GM18502 (cell line): ENCODE results near the gene E2F1.
"Not testable (repeated sequence)": the region's sequence is repeated elsewhere in the genome, so short reads cannot be mapped to it uniquely, and the experiment has no call there.

Experiments used
- ATAC-seq: cut with Tn5 transposase; IDR thresholded peaks from one replicate; pipeline ENCODE4 v1.9.1; 2021; ENCODE audit warnings: mild to moderate bottlenecking; ENCODE audit not compliant: unreplicated experiment, poor library complexity

E2F1 gene

GRCh38 chr20:33713865-33714367 is 27.7 kb upstream of the E2F1 start:
- no peak for ATAC-seq

DNA sequence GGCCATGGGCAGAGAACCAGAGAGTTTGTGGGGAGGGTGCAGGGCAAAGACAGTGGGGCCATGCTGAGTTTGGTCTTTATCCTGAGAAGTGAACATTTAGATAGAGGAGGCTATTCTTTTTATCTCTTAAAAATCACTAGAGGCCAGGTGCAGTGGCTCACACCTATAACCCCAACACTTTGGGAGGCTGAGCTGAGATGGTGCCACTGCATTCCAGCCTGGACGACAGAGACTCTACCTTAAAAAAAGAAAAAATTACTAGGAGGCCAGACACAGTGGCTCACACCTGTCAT is 25.2 kb upstream of the E2F1 start:
- no peak for ATAC-seq

- ATAC-seq, result no peak
These were observed 24.7 kb upstream of the E2F1 start for GRCh38 chr20:33710681-33711445.

GRCh38 chr20:33709905-33710541 is 23.8 kb upstream of the E2F1 start:
- no peak for ATAC-seq

- no peak for ATAC-seq
These were observed 23.2 kb upstream of the E2F1 start for GRCh38 chr20:33709398-33709797.

GRCh38 chr20:33707668-33708067 is 21.5 kb upstream of the E2F1 start:
- ATAC-seq, result no peak

DNA sequence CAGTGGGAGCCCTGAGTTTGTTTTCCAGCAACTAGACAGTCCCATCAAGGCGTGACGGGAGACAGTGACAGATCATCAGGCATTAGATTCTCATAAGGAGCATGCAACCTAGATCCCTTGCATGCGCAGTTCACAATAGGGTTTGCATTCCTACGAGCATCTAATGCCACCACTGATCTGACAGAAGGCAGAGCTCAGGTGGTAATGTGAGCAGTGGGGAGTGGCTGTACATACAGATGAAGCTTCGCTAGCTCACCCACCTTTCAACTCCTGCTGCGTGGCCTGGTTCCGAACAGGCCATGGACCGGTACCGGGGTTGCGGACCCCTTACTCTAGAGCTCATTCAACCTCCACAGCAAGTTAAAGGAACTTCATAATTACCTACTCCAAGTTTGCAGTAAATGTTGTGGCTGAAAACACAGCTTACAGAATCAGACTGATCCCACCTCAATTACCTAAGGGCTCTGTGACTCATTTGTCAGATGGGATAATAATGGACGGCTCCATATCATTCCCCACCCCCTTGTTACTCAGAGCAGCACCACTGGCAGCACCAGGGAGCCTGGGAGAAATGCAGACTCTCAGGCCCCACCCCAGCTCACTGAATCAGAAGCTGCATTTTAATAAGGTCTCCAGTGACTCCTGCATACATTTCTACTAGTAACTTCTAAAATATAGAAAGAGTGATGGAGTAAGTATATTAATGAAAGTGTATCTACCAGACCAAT is 18.2 kb upstream of the E2F1 start:
- no peak for ATAC-seq

DNA sequence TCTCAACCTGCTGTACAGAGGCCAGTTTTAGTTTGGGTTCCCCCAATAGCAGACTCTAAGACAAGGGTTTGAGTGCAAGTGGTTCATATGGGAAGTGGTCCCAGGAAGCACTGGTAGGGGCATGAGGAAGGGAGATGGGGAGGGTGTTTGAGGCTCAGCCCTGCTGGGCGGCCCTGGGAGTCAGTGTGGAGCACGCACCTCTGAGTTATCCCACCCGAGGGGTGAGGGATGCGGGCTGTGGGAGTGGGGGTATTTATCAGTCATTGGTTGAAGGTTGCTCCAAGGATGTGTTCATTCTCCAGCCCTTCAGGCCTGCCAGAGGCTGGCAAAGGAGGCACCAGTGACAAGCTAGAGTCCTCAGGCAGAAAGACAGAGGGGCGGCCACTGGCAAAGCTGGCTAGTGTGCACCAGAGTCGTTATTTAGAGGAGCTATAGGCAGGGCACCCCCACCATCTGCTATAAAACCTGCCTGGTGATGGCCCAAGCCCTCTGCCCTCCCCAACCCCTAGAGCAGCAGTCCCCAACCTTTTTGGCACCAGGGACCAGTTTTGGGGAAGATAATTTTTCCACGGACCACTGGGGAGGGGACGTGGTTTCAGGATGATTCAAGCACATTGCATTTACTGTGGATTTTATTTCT is 17.4 kb upstream of the E2F1 start:
- no peak for ATAC-seq

GRCh38 chr20:33702861-33703260 is 16.7 kb upstream of the E2F1 start:
- ATAC-seq, result no peak

DNA sequence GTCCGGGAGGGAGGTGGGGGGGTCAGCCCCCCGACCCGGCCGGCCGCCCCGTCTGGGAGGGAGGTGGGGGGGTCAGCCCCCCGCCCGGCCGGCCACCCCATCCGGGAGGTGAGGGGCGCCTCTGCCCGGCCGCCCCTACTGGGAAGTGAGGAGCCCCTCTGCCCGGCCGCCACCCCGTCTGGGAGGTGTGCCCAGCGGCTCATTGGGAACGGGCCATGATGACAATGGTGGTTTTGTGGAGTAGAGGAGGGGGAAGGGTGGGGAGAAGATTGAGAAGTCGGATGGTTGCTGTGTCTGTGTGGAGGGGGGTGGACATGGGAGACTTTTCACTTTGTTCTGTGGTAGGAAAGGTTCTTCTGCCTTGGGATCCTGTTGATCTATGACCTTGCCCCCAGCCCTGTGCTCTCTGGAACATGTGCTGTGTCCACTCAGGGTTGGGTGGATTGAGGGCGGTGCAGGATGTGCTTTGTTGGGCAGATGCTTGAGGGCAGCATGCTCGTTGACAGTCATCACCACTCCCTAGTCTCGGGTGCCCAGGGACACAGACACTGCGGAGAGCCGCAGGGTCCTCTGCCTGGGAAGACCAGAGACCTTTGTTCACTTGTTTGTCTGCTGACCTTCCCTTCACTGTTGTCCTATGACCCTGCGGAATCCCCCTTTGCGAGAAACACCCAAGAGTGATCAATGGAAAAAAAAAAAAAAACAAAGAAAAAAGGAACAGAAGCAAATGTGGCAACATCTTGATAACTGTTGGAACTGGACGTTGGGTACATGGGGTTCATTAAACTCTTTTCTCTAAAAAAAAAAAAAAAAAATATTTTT is 15.7 kb upstream of the E2F1 start:
- ATAC-seq, result no peak

DNA sequence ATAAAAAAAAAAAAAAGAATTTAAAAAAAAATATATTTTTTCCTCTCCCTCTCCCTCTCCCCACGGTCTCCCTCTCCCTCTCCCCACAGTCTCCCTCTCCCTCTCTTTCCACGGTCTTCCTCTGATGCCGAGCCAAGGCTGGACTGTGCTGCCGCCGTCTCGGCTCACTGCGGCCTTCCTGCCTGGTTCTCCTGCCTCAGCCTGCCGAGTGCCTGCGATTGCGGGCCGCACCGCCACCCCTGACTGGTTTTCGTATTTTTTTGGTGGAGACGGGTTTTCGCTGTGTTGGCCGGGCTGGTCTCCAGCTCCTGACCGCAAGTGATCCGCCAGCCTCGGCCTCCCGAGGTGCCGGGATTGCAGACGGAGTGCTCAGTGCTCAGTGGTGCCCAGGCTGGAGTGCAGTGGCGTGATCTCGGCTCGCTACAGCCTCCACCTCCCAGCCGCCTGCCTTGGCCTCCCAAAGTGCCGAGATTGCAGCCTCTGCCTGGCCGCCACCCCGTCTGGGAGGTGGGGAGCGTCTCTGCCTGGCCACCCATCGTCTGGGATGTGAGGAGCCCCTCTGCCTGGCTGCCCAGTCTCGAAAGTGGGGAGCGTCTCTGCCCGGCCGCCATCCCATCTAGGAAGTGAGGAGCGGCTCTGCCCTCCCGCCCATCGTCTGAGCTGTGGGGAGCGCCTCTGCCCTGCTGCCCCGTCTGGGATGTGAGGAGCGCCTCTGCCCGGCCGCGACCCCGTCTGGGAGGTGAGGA is 14.7 kb upstream of the E2F1 start:
- not testable (repeated sequence) for ATAC-seq

- ATAC-seq, result not testable (repeated sequence)
These were observed 12.8 kb upstream of the E2F1 start for GRCh38 chr20:33698966-33699365.

DNA sequence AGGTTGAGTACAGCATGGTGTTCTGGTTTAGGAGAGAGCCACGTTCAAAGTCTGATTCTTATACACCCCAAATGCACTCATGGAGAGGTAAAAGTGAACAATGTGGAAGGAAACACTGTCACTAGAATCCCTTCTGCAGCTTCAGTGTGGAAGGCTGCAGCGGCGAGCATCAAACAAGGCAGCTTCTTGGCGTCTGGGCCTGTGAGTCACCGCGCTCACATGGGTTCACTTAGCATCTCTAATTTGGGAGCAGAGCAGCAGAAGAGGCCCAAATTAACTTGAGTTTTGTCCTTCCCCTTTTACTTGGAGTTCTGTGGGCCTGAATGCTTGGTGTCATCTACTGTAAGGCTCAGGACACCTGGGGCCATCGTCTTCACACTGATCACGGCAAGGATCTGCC is 10.9 kb upstream of the E2F1 start:
- ATAC-seq, result no peak

GRCh38 chr20:33696448-33696847 is 10.3 kb upstream of the E2F1 start:
- ATAC-seq, result no peak

DNA sequence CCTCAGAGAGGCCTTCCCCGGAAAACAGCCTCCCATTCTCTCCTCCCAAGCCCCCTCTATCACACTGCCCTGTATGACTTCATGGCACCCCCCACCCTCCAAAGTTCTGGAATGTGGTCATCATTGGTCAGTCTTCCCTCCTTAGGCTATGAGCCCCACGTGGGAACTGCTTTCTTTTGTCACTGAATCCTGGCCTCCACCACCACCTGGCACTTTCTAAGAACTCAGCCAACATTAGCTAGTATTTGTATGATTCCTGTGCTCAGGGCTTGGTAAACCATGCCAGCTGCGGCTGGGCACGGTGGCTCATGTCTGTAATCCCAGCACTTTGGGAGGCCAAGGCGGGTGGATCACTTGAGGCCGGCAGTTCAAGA is 8.4 kb upstream of the E2F1 start:
- ATAC-seq, result no peak

- no peak for ATAC-seq
These were observed 7.8 kb upstream of the E2F1 start for GRCh38 chr20:33693741-33694638.

DNA sequence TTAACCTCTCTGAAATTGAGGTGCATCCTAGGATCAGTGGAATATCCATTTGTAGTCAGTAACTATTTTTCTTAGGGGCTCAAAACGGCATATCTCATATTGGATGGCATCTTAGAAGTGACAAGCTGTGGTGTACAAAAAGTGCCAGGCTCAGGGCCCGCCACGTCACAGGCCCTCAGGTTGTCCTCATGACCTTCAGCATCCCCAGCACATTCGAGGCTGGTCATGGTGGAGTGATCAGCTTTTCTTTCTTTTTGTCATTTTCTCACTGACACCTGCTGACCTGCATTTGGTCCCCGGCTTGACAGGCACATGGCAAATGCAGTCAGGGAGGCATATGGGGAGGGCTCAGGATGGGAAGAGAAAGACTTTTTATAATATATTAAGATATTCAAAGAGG is 7.1 kb upstream of the E2F1 start:
- ATAC-seq, result no peak

DNA sequence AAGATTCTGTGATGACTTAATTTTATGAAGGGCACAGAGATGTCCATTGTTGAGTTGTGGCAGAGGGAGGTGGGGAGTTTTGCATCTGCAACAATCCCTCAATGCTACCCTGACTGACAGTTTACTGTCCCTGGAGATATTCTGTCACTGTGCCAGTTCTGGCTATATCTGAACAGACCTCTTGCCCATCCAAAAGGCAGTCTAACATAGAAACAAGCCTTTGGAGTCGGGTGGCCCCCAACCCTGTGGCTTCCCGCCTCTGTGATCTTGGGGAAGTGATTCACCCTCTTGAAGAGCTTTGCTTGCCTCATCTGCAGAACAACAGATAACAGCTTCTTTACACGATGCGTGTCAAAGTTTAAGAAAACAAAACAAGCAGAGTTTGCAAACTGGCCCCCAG is 3.8 kb upstream of the E2F1 start:
- no peak for ATAC-seq

GRCh38 chr20:33689493-33689892 is 3.3 kb upstream of the E2F1 start:
- ATAC-seq, result no peak
